Endothelial cell of umbilical vein (primary cell): Measurements from ENCODE around the gene ZNF488. TPM values are rescaled to one million over a fixed set of nuclear protein-coding genes. Genes with fewer than 3 reads are reported as not detected.

ENCODE experiments used
- BruUV-seq: library from RNA; stranded (reverse); fragments of 400-500 nt; replicated peaks from 2 replicates; lab custom pipeline; 2021; lab: Mats Ljungman, UMichigan
- CTCF ChIA-PET: fragments of 300-600, 350-600 bp; sonication (Branson Sonifier 250); formaldehyde crosslinking; loops from one replicate; lab custom pipeline; 2021; ENCODE audit warnings: antibody characterized with exemption, inconsistent platforms; lab: Charles Lee
- POLR2A ChIA-PET: fragments of 300-600, 350-600 bp; sonication (Branson Sonifier 250); formaldehyde crosslinking; loops from one replicate; lab custom pipeline; 2021; ENCODE audit warnings: antibody characterized with exemption, inconsistent platforms; lab: Charles Lee
- DNase-seq: peaks from one replicate; pipeline ENCODE4 v3.0.0-alpha.2; 2011; ENCODE audit warnings: low read depth, low spot score
- FAIRE-seq: peaks from 2 replicates; lab custom pipeline; 2011; peaks lifted over from hg19 to GRCh38; lab: Jason Lieb, UNC
- H2AFZ ChIP-seq: 2 replicates; pipeline ENCODE4 v1.6.0; 2012; ENCODE audit warnings: low read depth, low read length, control low read depth, inconsistent platforms
- H3K27ac ChIP-seq: 2 replicates; pipeline ENCODE4 v1.5.1; 2011; ENCODE audit warnings: low read depth, mild to moderate bottlenecking, control low read depth, low read length, moderate library complexity; ENCODE audit not compliant: insufficient read depth
- H3K27me3 ChIP-seq, 2 experiments: 2 replicates each; pipeline versions ENCODE4 v1.6.0 to v1.6.1; 2011; ENCODE audit warnings: low read length in 2 of 2, mixed read lengths in 1 of 2; ENCODE audit not compliant: control insufficient read depth in 2 of 2, insufficient read depth in 2 of 2
- H3K36me3 ChIP-seq, 2 experiments: 2 replicates in 1 of 2; 3 replicates in 1 of 2; pipeline ENCODE4 v1.5.1; 2011; ENCODE audit warnings: low read length in 2 of 2, mild to moderate bottlenecking in 1 of 2, moderate library complexity in 1 of 2; ENCODE audit not compliant: control insufficient read depth in 2 of 2, insufficient read depth in 2 of 2; ENCODE audit errors: extremely low read depth in 1 of 2
- H3K4me1 ChIP-seq: 3 replicates; pipeline ENCODE4 v1.5.1; 2011; ENCODE audit warnings: mild to moderate bottlenecking, low read length; ENCODE audit not compliant: control insufficient read depth, insufficient read depth; ENCODE audit errors: extremely low read depth
- H3K4me2 ChIP-seq: 2 replicates; pipeline ENCODE4 v1.6.1; 2011; ENCODE audit warnings: low read length, control low read depth, mixed read lengths; ENCODE audit not compliant: insufficient read depth
- H3K4me3 ChIP-seq, 3 experiments: fragments of 200-600 bp in 1 of 3; sonication (generic), shearing (Covaris generic) in 1 of 3; replicated peaks in 1 of 3; 2 replicates each; pipeline ENCODE4 v1.5.1; 2011 to 2016; ENCODE audit warnings: control low read depth in 3 of 3, low read length in 3 of 3, mild to moderate bottlenecking in 2 of 3, inconsistent platforms in 1 of 3, low read depth in 1 of 3, moderate library complexity in 1 of 3; ENCODE audit not compliant: insufficient read depth in 1 of 3
- H3K79me2 ChIP-seq: 2 replicates; pipeline ENCODE4 v1.6.0; 2012; ENCODE audit warnings: low read length, inconsistent platforms; ENCODE audit not compliant: control insufficient read depth, insufficient read depth
- H3K9ac ChIP-seq: replicated peaks from 2 replicates; pipeline ENCODE3; 2011; ENCODE audit warnings: low read length, control low read depth; ENCODE audit not compliant: insufficient read depth; ENCODE audit errors: extremely low read depth
- H3K9me1 ChIP-seq: replicated peaks from 3 replicates; pipeline ENCODE4 v1.6.0; 2011; ENCODE audit warnings: mild to moderate bottlenecking, low read length; ENCODE audit not compliant: control insufficient read depth, insufficient read depth; ENCODE audit errors: extremely low read depth
- H3K9me3 ChIP-seq: replicated peaks from 2 replicates; pipeline ENCODE4 v1.5.1; 2012; ENCODE audit warnings: low read length, inconsistent platforms; ENCODE audit not compliant: control insufficient read depth, insufficient read depth
- H4K20me1 ChIP-seq: replicated peaks from 2 replicates; pipeline ENCODE3; 2011; ENCODE audit warnings: mild to moderate bottlenecking, low read length; ENCODE audit not compliant: control insufficient read depth, insufficient read depth; ENCODE audit errors: extremely low read depth
- EZH2 ChIP-seq: IDR thresholded peaks from 2 replicates; pipeline ENCODE4 v1.6.1; 2012; ENCODE audit warnings: borderline replicate concordance, low read depth, mild to moderate bottlenecking, moderate library complexity, low read length, inconsistent platforms; ENCODE audit not compliant: severe bottlenecking
- FOS ChIP-seq: IDR thresholded peaks from 2 replicates; pipeline ENCODE4 v1.6.1; 2011; ENCODE audit warnings: mild to moderate bottlenecking, low read length, moderate library complexity, borderline replicate concordance; ENCODE audit not compliant: insufficient read depth
- GATA2 ChIP-seq: IDR thresholded peaks from 2 replicates; pipeline ENCODE4 v1.7.0; 2011; ENCODE audit warnings: low read depth, mild to moderate bottlenecking, moderate library complexity, mixed read lengths, low read length; ENCODE audit not compliant: insufficient read length, insufficient read depth
- JUN ChIP-seq: IDR thresholded peaks from 2 replicates; pipeline ENCODE4 v1.6.1; 2011; ENCODE audit warnings: borderline replicate concordance, low read depth; ENCODE audit not compliant: insufficient read length, insufficient read depth
- MYC ChIP-seq: IDR thresholded peaks from one replicate; pipeline ENCODE4 v1.6.1; 2011; ENCODE audit warnings: mild to moderate bottlenecking, low read depth, low read length
- POLR2A ChIP-seq: IDR thresholded peaks from 2 replicates; pipeline ENCODE4 v1.6.1; 2012; ENCODE audit warnings: low read depth, mild to moderate bottlenecking, control low read depth, low read length
- POLR2AphosphoS5 ChIP-seq: IDR thresholded peaks from 2 replicates; pipeline ENCODE4 v1.6.1; 2012; ENCODE audit warnings: low read depth, mild to moderate bottlenecking, control low read depth, low read length, moderate library complexity; ENCODE audit not compliant: insufficient read depth
- dilution Hi-C: fragments of 300-500 bp; cut with MboI; formaldehyde crosslinking; loops from one replicate; pipeline ENCODE4 v1.15.0; 2019; ENCODE audit warnings: low sequenced_read_pairs; ENCODE audit not compliant: extremely low pct_ligation_motif_present
- intact Hi-C: fragments of 100-400 bp; cut with micrococcal nuclease; formaldehyde crosslinking; loops from one replicate; pipeline ENCODE4 v1.10.0; 2022
- polyA plus RNA-seq, 4 experiments: library from polyadenylated mRNA; depleted of rRNA in 3 of 4; stranded (reverse) in 3 of 4; unstranded in 1 of 4; fragments of >200 nt; gene quantifications; 2 replicates each; pipeline versions ENCODE4 v1.2.1 to v1.2.3, GENCODE V29; 2011 to 2012; ENCODE audit warnings: missing spikeins in 1 of 4
- total RNA-seq: library from RNA; stranded (reverse); gene quantifications from 2 replicates; pipeline ENCODE4 v1.2.3, GENCODE V29; 2021
- TF ChIP-seq, protein P1 (sequence below): IDR thresholded peaks from 2 replicates; pipeline ENCODE4 v1.6.1; 2011; ENCODE audit not compliant: insufficient read depth, insufficient read length
- TF ChIP-seq, protein P2 (sequence below), 2 donors: IDR thresholded peaks; 1 replicate in 1 of 2; 2 replicates in 1 of 2; pipeline ENCODE4 v1.5.1; 2011; ENCODE audit warnings: low read length in 2 of 2, mild to moderate bottlenecking in 2 of 2, moderate library complexity in 2 of 2, control low read depth in 1 of 2, inconsistent platforms in 1 of 2, low read depth in 1 of 2; ENCODE audit not compliant: insufficient read depth in 1 of 2; ENCODE audit errors: extremely low read depth in 1 of 2

Gene ZNF488
- total and polyA plus RNA-seq, 2 donors (not counting 3 experiments of a cell fraction or from before 2014, with no cell fraction given), result 0.21 to 0.38 TPM

- H4K20me1 ChIP-seq, result no peaks in the 10 kb centered on the region
- ChIA-PET CTCF (interaction anchor here (1.1 kb wide), 1 partner anchor 10 kb away, joined by 3 read pairs; no protein-coding TSS in a partner anchor), POLR2A (no interaction called here)
- no peaks in the 10 kb centered on the region for H3K79me2 ChIP-seq
- no peak overlapping the region for H3K27ac ChIP-seq
- DNase-seq, result no peak
- H3K27me3 ChIP-seq, result no peaks in the 10 kb centered on the region
- H3K9me1 ChIP-seq, result no peaks in the 10 kb centered on the region
- no peak for FAIRE-seq
- H3K4me2 ChIP-seq, result no peak overlapping the region
- no peak for TF ChIP-seq MYC
- TF ChIP-seq, protein P1, sequence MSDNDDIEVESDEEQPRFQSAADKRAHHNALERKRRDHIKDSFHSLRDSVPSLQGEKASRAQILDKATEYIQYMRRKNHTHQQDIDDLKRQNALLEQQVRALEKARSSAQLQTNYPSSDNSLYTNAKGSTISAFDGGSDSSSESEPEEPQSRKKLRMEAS, result no peak
- no peak for TF ChIP-seq POLR2A
- no peak for TF ChIP-seq GATA2
- no peak for TF ChIP-seq JUN
- TF ChIP-seq EZH2, result no peak
- TF ChIP-seq, protein P2, sequence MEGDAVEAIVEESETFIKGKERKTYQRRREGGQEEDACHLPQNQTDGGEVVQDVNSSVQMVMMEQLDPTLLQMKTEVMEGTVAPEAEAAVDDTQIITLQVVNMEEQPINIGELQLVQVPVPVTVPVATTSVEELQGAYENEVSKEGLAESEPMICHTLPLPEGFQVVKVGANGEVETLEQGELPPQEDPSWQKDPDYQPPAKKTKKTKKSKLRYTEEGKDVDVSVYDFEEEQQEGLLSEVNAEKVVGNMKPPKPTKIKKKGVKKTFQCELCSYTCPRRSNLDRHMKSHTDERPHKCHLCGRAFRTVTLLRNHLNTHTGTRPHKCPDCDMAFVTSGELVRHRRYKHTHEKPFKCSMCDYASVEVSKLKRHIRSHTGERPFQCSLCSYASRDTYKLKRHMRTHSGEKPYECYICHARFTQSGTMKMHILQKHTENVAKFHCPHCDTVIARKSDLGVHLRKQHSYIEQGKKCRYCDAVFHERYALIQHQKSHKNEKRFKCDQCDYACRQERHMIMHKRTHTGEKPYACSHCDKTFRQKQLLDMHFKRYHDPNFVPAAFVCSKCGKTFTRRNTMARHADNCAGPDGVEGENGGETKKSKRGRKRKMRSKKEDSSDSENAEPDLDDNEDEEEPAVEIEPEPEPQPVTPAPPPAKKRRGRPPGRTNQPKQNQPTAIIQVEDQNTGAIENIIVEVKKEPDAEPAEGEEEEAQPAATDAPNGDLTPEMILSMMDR (IDR thresholded peaks at IDR 0.05; ENCODE audit: extremely low read depth in 1 of 2, insufficient read depth in 1 of 2, low read depth in 1 of 2, low read length in 2 of 2), result no peak
- TF ChIP-seq POLR2AphosphoS5, result no peak
- TF ChIP-seq FOS, result no peak
- no peaks in the 10 kb centered on the region for H3K4me1 ChIP-seq
- no peak overlapping the region for H3K4me3 ChIP-seq
- no peak overlapping the region for H2AFZ ChIP-seq
- no peak overlapping the region for H3K9ac ChIP-seq
- dilution Hi-C loops, result no loop called here
- intact Hi-C loops, result no loop called here
- no TSS peak for BruUV-seq
- no peaks in the 10 kb centered on the region for H3K9me3 ChIP-seq
- no peaks in the 10 kb centered on the region for H3K36me3 ChIP-seq
These were observed 26.2 kb downstream of the ZNF488 start for GRCh38 chr10:47357911-47358310.
